ENCODE results near the gene MTRR. TPM values are rescaled to one million over a fixed set of nuclear protein-coding genes. Genes with fewer than 3 reads are reported as not detected.

The MTRR gene
- total and polyA plus RNA-seq, 4 experiments from 2014 or later: 50.9 to 117 (median 102) TPM

GRCh38 chr5:7834982-7835381, 34.0 kb upstream of the MTRR start:
- Mint-ChIP-seq H3K4me1 (no peaks in the 10 kb centered on the region), H3K9me3 (peaks cover 0 to 4% (median 0%) of the 10 kb centered on the region in 8 donors), H3K27ac (no peak overlapping the region), H3K27me3 (peaks cover 4 to 10% of the 10 kb centered on the region in 2 donors), H3K36me3 (no peaks in the 10 kb centered on the region), H3K4me3 (no peak overlapping the region)
- H3K36me3 ChIP-seq (ENCODE audit: insufficient read depth, low read length): no peaks in the 10 kb centered on the region
- DNase-seq: no peak
- no peak overlapping the region for H3K4me3 ChIP-seq (ENCODE audit: low read length in 2 of 2)
- intact Hi-C loops (cut with micrococcal nuclease): no loop called here
- no peak overlapping the region for H3K27ac ChIP-seq (ENCODE audit: low read depth, low read length)
- no peaks in the 10 kb centered on the region for H3K9me3 ChIP-seq (ENCODE audit: control insufficient read depth in 1 of 2, low read length in 2 of 2)
- ChIA-PET CTCF (ENCODE audit: partially characterized antibody) (no interaction called here), POLR2A (ENCODE audit: partially characterized antibody) (no interaction called here)
- H3K4me1 ChIP-seq (ENCODE audit: insufficient read depth, low read length): no peaks in the 10 kb centered on the region
- H3K27me3 ChIP-seq (ENCODE audit: insufficient read depth, low read length): peaks cover 8% of the 10 kb centered on the region

- H3K27ac ChIP-seq (ENCODE audit: low read depth, low read length): no peak overlapping the region
- no peaks in the 10 kb centered on the region for H3K36me3 ChIP-seq (ENCODE audit: insufficient read depth, low read length)
- H3K27me3 ChIP-seq (ENCODE audit: insufficient read depth, low read length): no peaks in the 10 kb centered on the region
- DNase-seq: no peak
- no peaks in the 10 kb centered on the region for H3K4me1 ChIP-seq (ENCODE audit: insufficient read depth, low read length)
- no peaks in the 10 kb centered on the region for H3K9me3 ChIP-seq (ENCODE audit: control insufficient read depth in 1 of 2, low read length in 2 of 2)
- H3K36me3 Mint-ChIP-seq: no peaks in the 10 kb centered on the region
- no peak overlapping the region for H3K4me3 ChIP-seq (ENCODE audit: low read length in 2 of 2)
- no peak overlapping the region for H3K4me3 Mint-ChIP-seq
- ChIA-PET POLR2A (ENCODE audit: partially characterized antibody) (no interaction called here), CTCF (ENCODE audit: partially characterized antibody) (no interaction called here)
- H3K9me3 Mint-ChIP-seq: peaks cover 0 to 4% (median 0%) of the 10 kb centered on the region in 8 donors
- no peak overlapping the region for H3K27ac Mint-ChIP-seq
- H3K4me1 Mint-ChIP-seq: no peaks in the 10 kb centered on the region
- intact Hi-C loops (cut with micrococcal nuclease): no loop called here
- peaks cover 9% of the 10 kb centered on the region in 2 donors for H3K27me3 Mint-ChIP-seq
Observed at GRCh38 chr5:7837403-7837802, 31.5 kb upstream of the MTRR start.

- Mint-ChIP-seq H3K9me3 (peaks cover 0 to 4% (median 0%) of the 10 kb centered on the region in 8 donors), H3K36me3 (no peaks in the 10 kb centered on the region), H3K27ac (no peak overlapping the region), H3K27me3 (peaks cover 21 to 25% of the 10 kb centered on the region in 2 donors), H3K4me1 (peaks cover 0 to 1% (median 0%) of the 10 kb centered on the region in 4 donors), H3K4me3 (no peak overlapping the region)
- Histone ChIP-seq H3K27me3 (ENCODE audit: insufficient read depth, low read length) (peaks cover under 1% of the 10 kb centered on the region), H3K27ac (ENCODE audit: low read depth, low read length) (no peak overlapping the region), H3K4me1 (ENCODE audit: insufficient read depth, low read length) (no peaks in the 10 kb centered on the region), H3K36me3 (ENCODE audit: insufficient read depth, low read length) (no peaks in the 10 kb centered on the region), H3K9me3 (ENCODE audit: control insufficient read depth in 1 of 2, low read length in 2 of 2) (no peaks in the 10 kb centered on the region), H3K4me3 (ENCODE audit: low read length in 2 of 2) (no peak overlapping the region)
- CTCF ChIA-PET (ENCODE audit: partially characterized antibody): interaction anchor here (1.0 kb wide), 1 partner anchor 44 kb away, joined by 3 read pairs; no protein-coding TSS in a partner anchor
- no peak for DNase-seq
- POLR2A ChIA-PET (ENCODE audit: partially characterized antibody): no interaction called here
- intact Hi-C loops (cut with micrococcal nuclease): no loop called here
Observed at GRCh38 chr5:7842531-7842930, 26.4 kb upstream of the MTRR start.

- Mint-ChIP-seq H3K4me3 (no peak overlapping the region), H3K36me3 (no peaks in the 10 kb centered on the region), H3K4me1 (peaks cover 0 to 8% (median 2%) of the 10 kb centered on the region in 4 donors), H3K9me3 (peaks cover 0 to 4% (median 0%) of the 10 kb centered on the region in 8 donors), H3K27ac (no peak overlapping the region), H3K27me3 (peaks cover 27 to 31% of the 10 kb centered on the region in 2 donors)
- Histone ChIP-seq H3K27ac (ENCODE audit: low read depth, low read length) (no peak overlapping the region), H3K36me3 (ENCODE audit: insufficient read depth, low read length) (no peaks in the 10 kb centered on the region), H3K4me1 (ENCODE audit: insufficient read depth, low read length) (peaks cover 7% of the 10 kb centered on the region), H3K9me3 (ENCODE audit: control insufficient read depth in 1 of 2, low read length in 2 of 2) (no peaks in the 10 kb centered on the region), H3K27me3 (ENCODE audit: insufficient read depth, low read length) (peaks cover 13% of the 10 kb centered on the region), H3K4me3 (ENCODE audit: low read length in 2 of 2) (no peak overlapping the region)
- POLR2A ChIA-PET (ENCODE audit: partially characterized antibody): interaction anchor here (0.7 kb wide), 1 partner anchor 675 kb away, joined by 3 read pairs; no protein-coding TSS in a partner anchor
- CTCF ChIA-PET (ENCODE audit: partially characterized antibody): interaction anchor here (1.8 to 2.4 kb wide), 2 partner anchors 11 to 13 kb away, joined by 4 to 12 read pairs; no protein-coding TSS in a partner anchor
- intact Hi-C loops (cut with micrococcal nuclease): no loop called here
- DNase-seq: no peak
Observed at GRCh38 chr5:7844901-7845300, 24.0 kb upstream of the MTRR start.

GRCh38 chr5:7845557-7845956, 23.4 kb upstream of the MTRR start:
- H3K9me3 ChIP-seq (ENCODE audit: control insufficient read depth in 1 of 2, low read length in 2 of 2): no peaks in the 10 kb centered on the region
- H3K4me1 ChIP-seq (ENCODE audit: insufficient read depth, low read length): peaks cover 11% of the 10 kb centered on the region
- ChIA-PET POLR2A (ENCODE audit: partially characterized antibody) (interaction anchor here (0.7 kb wide), 1 partner anchor 676 kb away, joined by 3 read pairs; no protein-coding TSS in a partner anchor), CTCF (ENCODE audit: partially characterized antibody) (interaction anchor here (1.8 to 2.4 kb wide), 2 partner anchors 10 to 12 kb away, joined by 4 to 12 read pairs; no protein-coding TSS in a partner anchor)
- Mint-ChIP-seq H3K27ac (no peak overlapping the region), H3K9me3 (peaks cover 0 to 4% (median 0%) of the 10 kb centered on the region in 8 donors), H3K36me3 (no peaks in the 10 kb centered on the region), H3K4me1 (peaks cover 0 to 8% (median 4%) of the 10 kb centered on the region in 4 donors), H3K4me3 (no peak overlapping the region), H3K27me3 (peaks cover 27 to 28% of the 10 kb centered on the region in 2 donors)
- peaks cover 15% of the 10 kb centered on the region for H3K27me3 ChIP-seq (ENCODE audit: insufficient read depth, low read length)
- H3K27ac ChIP-seq (ENCODE audit: low read depth, low read length): no peak overlapping the region
- intact Hi-C loops (cut with micrococcal nuclease): no loop called here
- no peak overlapping the region for H3K4me3 ChIP-seq (ENCODE audit: low read length in 2 of 2)
- no peaks in the 10 kb centered on the region for H3K36me3 ChIP-seq (ENCODE audit: insufficient read depth, low read length)
- no peak for DNase-seq

- H3K4me1 Mint-ChIP-seq: peaks cover 3 to 12% (median 7%) of the 10 kb centered on the region in 4 donors
- Histone ChIP-seq H3K27ac (ENCODE audit: low read depth, low read length) (no peak overlapping the region), H3K9me3 (ENCODE audit: control insufficient read depth in 1 of 2, low read length in 2 of 2) (no peaks in the 10 kb centered on the region), H3K27me3 (ENCODE audit: insufficient read depth, low read length) (peaks cover 15% of the 10 kb centered on the region), H3K4me3 (ENCODE audit: low read length in 2 of 2) (no peak overlapping the region), H3K4me1 (ENCODE audit: insufficient read depth, low read length) (peaks cover 15% of the 10 kb centered on the region), H3K36me3 (ENCODE audit: insufficient read depth, low read length) (no peaks in the 10 kb centered on the region)
- H3K27ac Mint-ChIP-seq: no peak overlapping the region
- H3K4me3 Mint-ChIP-seq: no peak overlapping the region
- no peak for DNase-seq
- no peaks in the 10 kb centered on the region for H3K36me3 Mint-ChIP-seq
- no peaks in the 10 kb centered on the region for H3K9me3 Mint-ChIP-seq
- CTCF ChIA-PET (ENCODE audit: partially characterized antibody): interaction anchor here (1.8 to 2.4 kb wide), 2 partner anchors 9 to 12 kb away, joined by 4 to 12 read pairs; no protein-coding TSS in a partner anchor
- POLR2A ChIA-PET (ENCODE audit: partially characterized antibody): no interaction called here
- intact Hi-C loops (cut with micrococcal nuclease): no loop called here
- H3K27me3 Mint-ChIP-seq: peaks cover 27% of the 10 kb centered on the region in 2 donors
Observed at GRCh38 chr5:7846327-7846726, 22.6 kb upstream of the MTRR start.

- H3K36me3 Mint-ChIP-seq: no peaks in the 10 kb centered on the region
- Histone ChIP-seq H3K4me1 (ENCODE audit: insufficient read depth, low read length) (peaks cover 26% of the 10 kb centered on the region), H3K9me3 (ENCODE audit: control insufficient read depth in 1 of 2, low read length in 2 of 2) (no peaks in the 10 kb centered on the region), H3K4me3 (ENCODE audit: low read length in 2 of 2) (no peak overlapping the region), H3K36me3 (ENCODE audit: insufficient read depth, low read length) (no peaks in the 10 kb centered on the region), H3K27me3 (ENCODE audit: insufficient read depth, low read length) (peaks cover 15% of the 10 kb centered on the region), H3K27ac (ENCODE audit: low read depth, low read length) (no peak overlapping the region)
- DNase-seq: no peak
- ChIA-PET POLR2A (ENCODE audit: partially characterized antibody) (no interaction called here), CTCF (ENCODE audit: partially characterized antibody) (interaction anchor here (1.4 kb wide), 1 partner anchor 9 kb away, joined by 3 read pairs; no protein-coding TSS in a partner anchor)
- peaks cover 23 to 27% of the 10 kb centered on the region in 2 donors for H3K27me3 Mint-ChIP-seq
- no peak overlapping the region for H3K4me3 Mint-ChIP-seq
- H3K27ac Mint-ChIP-seq: no peak overlapping the region
- intact Hi-C loops (cut with micrococcal nuclease): no loop called here
- H3K9me3 Mint-ChIP-seq: no peaks in the 10 kb centered on the region
- peaks cover 14 to 31% (median 22%) of the 10 kb centered on the region in 4 donors for H3K4me1 Mint-ChIP-seq
Observed at GRCh38 chr5:7848296-7848695, 20.7 kb upstream of the MTRR start.

Measured in CD4-positive, alpha-beta memory T cell (primary cell).